Ectodermal cell (in vitro differentiated cells): Measurements from ENCODE around the gene EFNA5.
"Not testable (repeated sequence)": the region's sequence is repeated elsewhere in the genome, so short reads cannot be mapped to it uniquely, and the experiment has no call there.

ENCODE experiments used
- H3K27ac ChIP-seq: 2 replicates; pipeline ENCODE4 v1.7.0; 2013; ENCODE audit warnings: mild to moderate bottlenecking, low read depth, low read length; ENCODE audit not compliant: insufficient read depth, poor library complexity, severe bottlenecking
- H3K27me3 ChIP-seq: 2 replicates; pipeline ENCODE4 v1.7.0; 2013; ENCODE audit warnings: mild to moderate bottlenecking, low read length; ENCODE audit not compliant: insufficient read depth, control insufficient read depth, poor library complexity, severe bottlenecking
- H3K36me3 ChIP-seq: one replicate; pipeline ENCODE4 v1.7.0; 2013; ENCODE audit warnings: low read length; ENCODE audit not compliant: control insufficient read depth, insufficient read depth
- H3K4me1 ChIP-seq: one replicate; pipeline ENCODE4 v1.7.0; 2013; ENCODE audit warnings: low read length; ENCODE audit not compliant: control insufficient read depth, insufficient read depth
- H3K4me3 ChIP-seq: 2 replicates; pipeline ENCODE4 v1.7.0; 2013; ENCODE audit warnings: low read depth, low read length, control low read depth; ENCODE audit not compliant: insufficient read depth
- H3K9me3 ChIP-seq: 2 replicates; pipeline ENCODE4 v1.7.0; 2013; ENCODE audit warnings: mild to moderate bottlenecking, low read length, moderate library complexity; ENCODE audit not compliant: control insufficient read depth
- WGBS, 2 experiments: methylation state at CpG; one replicate each; pipeline ENCODE4 v1.1.7; 2013; ENCODE audit warnings: missing lambda C conversion rate in 2 of 2; 5-methylcytosine and 5-hydroxymethylcytosine counted together

The EFNA5 gene

DNA sequence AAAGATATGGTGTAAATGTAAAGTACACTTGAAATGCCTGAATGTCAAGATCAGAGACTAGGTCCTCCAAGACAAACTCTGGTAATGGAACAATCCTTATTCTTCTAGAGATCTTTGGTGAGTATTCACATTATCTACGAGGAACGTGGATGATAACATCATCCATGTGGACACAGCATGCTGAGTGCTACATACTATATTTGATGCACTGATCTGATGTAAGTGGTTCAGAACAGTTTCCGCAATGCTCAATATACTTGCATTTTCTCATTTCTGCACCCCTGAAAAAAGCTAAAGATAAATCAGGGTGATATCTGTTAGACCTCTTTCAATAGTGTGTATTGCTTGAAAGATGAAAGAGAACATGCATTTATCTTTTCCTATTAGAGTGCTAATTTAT, 226.8 kb downstream of the EFNA5 start:
- H3K4me3 ChIP-seq = no peak overlapping the region
- no peaks in the 10 kb centered on the region for H3K9me3 ChIP-seq
- H3K27ac ChIP-seq = no peak overlapping the region
- H3K27me3 ChIP-seq = no peaks in the 10 kb centered on the region
- no peaks in the 10 kb centered on the region for H3K36me3 ChIP-seq
- H3K4me1 ChIP-seq = peaks cover 8% of the 10 kb centered on the region
- WGBS, 2 experiments = 96 to 97% methylated on average over 3 of the region's 3 CpGs

DNA sequence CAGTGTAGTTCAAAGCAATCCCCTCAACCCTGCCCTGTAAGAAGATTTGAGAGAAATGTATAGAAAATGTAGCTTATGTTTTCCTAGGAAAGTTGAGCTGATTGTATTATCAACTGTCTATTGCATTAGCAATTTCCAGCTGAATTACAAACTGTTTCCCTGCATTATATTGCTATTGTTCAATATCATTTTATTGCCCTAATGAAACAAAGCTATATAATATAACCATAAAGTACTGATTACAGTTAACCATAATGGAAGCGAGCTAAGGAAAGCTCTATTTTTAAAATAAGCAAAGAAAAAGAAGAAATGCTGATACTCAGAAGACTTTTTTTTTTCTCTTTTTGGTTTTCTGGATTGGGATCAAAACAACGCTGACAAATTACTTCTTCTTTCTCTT, 228.3 kb downstream of the EFNA5 start:
- H3K4me3 ChIP-seq = no peak overlapping the region
- no peaks in the 10 kb centered on the region for H3K9me3 ChIP-seq
- H3K4me1 ChIP-seq = peaks cover 2% of the 10 kb centered on the region
- 97 to 100% methylated on average over 1 to 2 of the region's 2 CpGs for WGBS, 2 experiments
- no peaks in the 10 kb centered on the region for H3K27me3 ChIP-seq
- H3K27ac ChIP-seq = no peak overlapping the region
- no peaks in the 10 kb centered on the region for H3K36me3 ChIP-seq

DNA sequence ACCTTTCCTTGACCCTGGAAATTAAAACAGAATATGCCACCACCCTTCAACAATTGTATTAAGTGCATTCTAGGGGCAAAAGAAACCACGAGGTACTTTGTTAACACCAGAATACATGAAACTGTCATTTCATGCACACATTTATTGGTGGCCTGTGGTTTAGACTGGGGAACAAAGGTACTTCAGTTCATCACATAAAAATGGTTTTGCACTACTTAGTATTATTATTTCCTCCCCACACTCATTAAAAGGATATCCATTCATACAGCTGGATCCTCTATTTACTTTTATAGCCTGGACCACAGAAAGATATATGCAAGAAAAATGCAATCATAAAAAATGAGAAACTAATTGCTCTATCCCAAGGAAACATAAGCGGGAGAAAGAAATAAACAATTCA, 230.9 kb downstream of the EFNA5 start:
- H3K4me3 ChIP-seq = no peak overlapping the region
- WGBS, 2 experiments = 94 to 96% methylated on average over 2 of the region's 2 CpGs
- no peaks in the 10 kb centered on the region for H3K27me3 ChIP-seq
- no peaks in the 10 kb centered on the region for H3K36me3 ChIP-seq
- peaks cover 13% of the 10 kb centered on the region for H3K4me1 ChIP-seq
- H3K27ac ChIP-seq = no peak overlapping the region
- H3K9me3 ChIP-seq = no peaks in the 10 kb centered on the region

DNA sequence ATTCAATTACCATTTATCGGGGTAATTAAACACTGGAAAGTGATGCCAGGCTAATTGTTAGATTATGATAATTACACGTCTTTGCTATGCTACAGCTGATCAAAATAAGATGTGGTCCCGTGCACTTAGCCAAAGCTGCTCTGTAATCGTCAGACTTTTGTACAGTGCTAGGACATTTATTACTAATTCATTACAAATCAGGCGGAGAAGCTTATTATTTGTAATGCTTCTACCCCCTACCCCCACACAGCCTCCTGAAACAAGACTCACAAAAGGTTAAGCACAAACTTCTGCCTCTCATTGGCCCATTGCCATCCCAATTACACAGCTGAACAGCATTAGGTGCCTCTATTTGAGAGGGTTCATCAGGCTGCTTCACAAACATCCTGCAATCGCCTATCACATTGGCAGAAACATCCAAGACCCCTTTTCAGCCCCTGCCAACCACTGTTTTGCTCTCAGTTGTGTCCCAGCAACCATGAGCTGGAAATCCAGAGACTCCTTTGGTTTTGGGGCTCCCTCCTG, 232.7 kb downstream of the EFNA5 start:
- WGBS, 2 experiments = 95 to 96% methylated on average over 5 to 6 of the region's 6 CpGs
- H3K27ac ChIP-seq = no peak overlapping the region
- H3K4me3 ChIP-seq = no peak overlapping the region
- no peaks in the 10 kb centered on the region for H3K9me3 ChIP-seq
- H3K36me3 ChIP-seq = no peaks in the 10 kb centered on the region
- H3K27me3 ChIP-seq = no peaks in the 10 kb centered on the region
- H3K4me1 ChIP-seq = peaks cover 13% of the 10 kb centered on the region

DNA sequence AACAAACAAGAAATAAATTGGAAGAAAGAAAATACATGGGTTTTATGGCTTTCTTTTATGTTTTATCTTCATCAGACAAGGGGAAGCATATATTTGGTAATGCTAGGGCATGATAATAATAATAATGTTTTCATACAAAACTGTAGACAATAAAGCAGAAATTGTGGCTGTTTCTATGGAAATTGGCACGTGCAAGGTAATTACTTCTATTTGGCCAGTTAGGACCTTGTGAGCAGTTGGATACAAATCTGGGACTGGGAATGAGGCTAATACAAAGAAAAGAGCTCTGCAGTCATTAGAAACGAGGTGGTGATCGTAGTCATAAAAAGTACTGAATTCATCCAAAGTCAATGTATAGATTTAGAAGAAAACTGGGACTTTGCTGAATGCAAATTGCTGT, 233.6 kb downstream of the EFNA5 start:
- H3K27ac ChIP-seq = no peak overlapping the region
- 96 to 98% methylated on average over 3 of the region's 3 CpGs for WGBS, 2 experiments

DNA sequence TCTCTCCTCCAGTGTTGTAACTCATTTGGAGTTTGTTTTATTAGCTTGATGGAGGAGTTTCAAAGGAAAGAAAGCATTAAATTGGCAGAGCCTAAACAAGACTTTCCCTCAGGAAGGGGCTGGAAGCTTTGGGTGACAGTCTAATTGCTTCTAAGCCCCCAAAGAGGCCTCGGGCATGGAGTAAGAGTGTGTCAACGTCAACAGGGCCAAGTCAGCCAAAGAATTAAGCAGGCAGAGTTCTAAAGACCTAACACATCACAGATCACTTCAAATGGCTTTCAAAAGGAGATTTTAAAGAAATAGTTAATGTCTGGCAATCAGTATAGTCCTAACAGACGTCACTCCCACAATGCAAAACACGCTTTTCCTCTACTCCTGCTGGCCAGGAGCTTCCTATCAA, 234.5 kb downstream of the EFNA5 start:
- Histone ChIP-seq H3K4me3 (no peak overlapping the region), H3K9me3 (no peaks in the 10 kb centered on the region), H3K27ac (no peak overlapping the region), H3K4me1 (peaks cover 13% of the 10 kb centered on the region), H3K36me3 (no peaks in the 10 kb centered on the region), H3K27me3 (no peaks in the 10 kb centered on the region)
- WGBS, 2 experiments = 81 to 86% methylated on average over 4 of the region's 4 CpGs

More for the DNA sequence above, 233.6 kb downstream of the EFNA5 start:
- Histone ChIP-seq H3K4me1 (peaks cover 13% of the 10 kb centered on the region), H3K27me3 (no peaks in the 10 kb centered on the region), H3K4me3 (no peak overlapping the region), H3K9me3 (no peaks in the 10 kb centered on the region), H3K36me3 (no peaks in the 10 kb centered on the region)

DNA sequence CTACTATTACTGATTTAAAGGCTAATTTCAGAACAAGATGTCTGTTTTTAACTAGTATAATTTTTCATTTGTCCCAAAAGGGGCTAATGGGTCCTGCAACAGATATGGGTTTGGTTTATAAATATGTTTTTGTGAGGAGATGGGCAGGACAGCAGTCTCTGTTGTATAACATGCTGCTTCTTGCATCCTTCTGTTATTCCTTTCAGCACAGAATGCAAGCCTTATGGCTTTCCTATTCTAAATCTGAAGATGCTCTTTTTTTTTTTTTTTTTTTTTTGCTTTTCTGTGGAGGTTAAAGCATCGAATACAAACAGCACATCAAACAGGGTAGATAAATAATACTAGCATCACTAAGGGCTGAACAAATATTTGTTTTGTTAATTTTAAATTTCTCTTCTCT, 235.7 kb downstream of the EFNA5 start:
- Histone ChIP-seq H3K27me3 (no peaks in the 10 kb centered on the region), H3K9me3 (no peaks in the 10 kb centered on the region), H3K4me1 (peaks cover 13% of the 10 kb centered on the region), H3K36me3 (no peaks in the 10 kb centered on the region), H3K27ac (no peak overlapping the region), H3K4me3 (no peak overlapping the region)
- WGBS, 2 experiments = no CpG with 5 or more reads among the region's 1 CpG

DNA sequence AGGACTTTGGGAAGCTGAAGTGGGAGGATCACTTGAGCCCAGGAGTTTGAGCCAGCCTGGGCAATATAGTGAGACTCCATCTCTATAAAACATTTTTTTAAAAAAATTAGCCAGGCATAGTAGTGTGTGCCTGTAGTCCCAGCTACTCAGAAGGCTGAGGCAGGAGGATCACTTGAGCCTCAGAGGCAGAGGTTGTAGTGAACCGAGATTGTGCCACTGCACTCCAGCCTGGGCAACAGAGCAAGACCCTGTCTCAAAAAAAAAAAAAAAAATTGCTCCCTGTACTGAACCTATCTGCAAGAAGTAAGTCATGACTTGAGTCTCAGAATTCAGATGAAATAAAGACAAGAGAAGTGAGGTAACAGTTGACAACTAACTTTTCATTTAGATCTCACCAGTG, 237.1 kb downstream of the EFNA5 start:
- 89 to 100% methylated on average over 1 of the region's 1 CpG for WGBS, 2 experiments
- not testable (repeated sequence) for H3K27ac ChIP-seq, H3K4me3 ChIP-seq, H3K27me3 ChIP-seq, H3K36me3 ChIP-seq, H3K9me3 ChIP-seq
- H3K4me1 ChIP-seq = peaks cover 13% of the 10 kb centered on the region

DNA sequence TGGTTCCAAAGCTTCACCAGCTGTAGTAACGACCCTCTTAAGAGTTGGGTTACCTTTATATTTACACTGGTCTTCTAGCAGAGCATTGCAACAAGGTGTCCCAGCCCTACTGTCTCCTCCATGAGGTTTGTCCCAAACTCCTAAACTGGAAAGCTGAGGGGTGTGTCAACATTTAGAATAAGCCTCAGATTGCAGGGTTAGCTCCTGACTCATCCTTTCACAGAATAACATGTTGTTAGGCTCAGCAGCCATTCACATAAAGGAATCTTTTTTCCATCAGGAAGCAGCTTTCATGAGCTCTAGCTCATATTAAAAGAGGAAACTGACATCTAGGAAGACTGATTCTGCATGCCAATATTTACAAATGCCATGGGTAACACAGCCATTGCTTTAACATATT, 238.7 kb downstream of the EFNA5 start:
- Histone ChIP-seq H3K27ac (no peak overlapping the region), H3K4me1 (peaks cover 10% of the 10 kb centered on the region), H3K4me3 (no peak overlapping the region), H3K9me3 (no peaks in the 10 kb centered on the region), H3K36me3 (peaks cover 5% of the 10 kb centered on the region), H3K27me3 (no peaks in the 10 kb centered on the region)
- 94 to 97% methylated on average over 1 of the region's 1 CpG for WGBS, 2 experiments

DNA sequence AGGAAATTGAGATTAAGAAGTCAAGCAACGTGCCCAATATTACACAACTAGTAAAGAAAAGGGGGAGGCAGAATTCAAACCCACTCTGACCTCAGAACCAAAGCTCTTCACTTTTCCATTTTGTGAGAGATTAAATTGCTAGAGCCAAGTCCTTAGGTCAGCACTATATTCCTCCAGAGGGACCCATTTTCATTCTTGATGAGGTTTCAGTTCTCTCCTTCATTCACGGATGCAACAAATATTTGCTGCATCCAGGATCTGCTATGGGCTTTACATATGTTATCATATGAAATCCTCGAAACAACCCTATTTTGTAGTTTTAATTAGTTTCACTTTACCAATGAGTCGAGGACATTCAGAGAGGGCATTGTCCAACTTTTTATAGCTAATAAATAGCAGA, 239.2 kb downstream of the EFNA5 start:
- H3K4me3 ChIP-seq = no peak overlapping the region
- H3K27me3 ChIP-seq = no peaks in the 10 kb centered on the region
- no peaks in the 10 kb centered on the region for H3K9me3 ChIP-seq
- H3K36me3 ChIP-seq = peaks cover 8% of the 10 kb centered on the region
- 86 to 94% methylated on average over 3 to 4 of the region's 4 CpGs for WGBS, 2 experiments
- H3K27ac ChIP-seq = no peak overlapping the region
- H3K4me1 ChIP-seq = peaks cover 6% of the 10 kb centered on the region

DNA sequence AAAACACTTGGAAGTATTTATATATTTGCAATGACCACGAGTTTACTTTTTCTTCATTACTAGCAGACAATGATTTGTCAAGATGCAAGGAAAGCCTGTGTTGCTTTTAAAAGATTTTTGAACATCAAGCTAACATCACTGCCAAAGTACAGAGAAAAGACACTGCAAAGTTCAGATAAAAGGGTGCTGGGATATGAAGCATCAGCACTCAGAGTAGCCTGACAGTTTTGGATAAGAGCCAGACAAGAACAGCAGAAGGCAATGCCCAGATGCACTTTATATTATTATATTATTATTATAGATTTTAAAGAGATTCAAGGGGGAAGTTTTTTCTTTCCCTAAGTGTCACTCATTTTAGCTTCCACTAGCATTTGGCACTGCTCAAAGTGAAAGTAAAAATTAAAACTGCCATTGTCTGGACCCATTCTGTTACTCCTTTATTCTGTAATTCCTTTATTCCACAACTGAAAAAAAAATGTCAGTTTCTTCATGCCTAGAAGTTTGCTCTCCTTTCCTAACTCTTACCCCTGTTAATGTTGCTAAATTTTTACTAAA, 240.6 kb downstream of the EFNA5 start:
- whole genome bisulfite sequencing, 2 experiments = 93 to 100% methylated on average over 1 of the region's 1 CpG
- Histone ChIP-seq H3K9me3 (no peaks in the 10 kb centered on the region), H3K27ac (no peak overlapping the region), H3K4me1 (no peaks in the 10 kb centered on the region), H3K36me3 (peaks cover 8% of the 10 kb centered on the region), H3K27me3 (no peaks in the 10 kb centered on the region), H3K4me3 (no peak overlapping the region)
